Left colon (tissue), 2 donors: Measurements from ENCODE around the gene FRG2. TPM values are rescaled to one million over a fixed set of nuclear protein-coding genes. Genes with fewer than 3 reads are reported as not detected.

Experiments
- total RNA-seq, 2 donors: library from RNA; stranded (reverse); fragmentation: NEBNext Ultra II Directional; extraction: Animal tissue kit (Norgen Biotek cat#: 25700); gene quantifications; one replicate each; pipeline ENCODE4 v1.2.1, GENCODE V29; 2021
- donor health status: DM: no; HTN: no; CAD: no.
- donor health status: DM: yes; HTN: yes; CAD: no.

FRG2 gene
- total RNA-seq, 2 donors from 2014 or later: not detected

Other genes with a start within 250 kb of the FRG2 start
- gene FRG1, start 86.4 kb downstream of the FRG2 start, total RNA-seq: 10 to 100 TPM; 25.2 to 34.5 TPM
- not detected for gene DBET, start 37.2 kb upstream of the FRG2 start, total RNA-seq
- not detected for gene DUX4, start 146.5 kb upstream of the FRG2 start, total RNA-seq